ENCODE data around the gene GPR153.

GPR153 gene

GRCh38 chr1:6202256-6202655 is 58.6 kb downstream of the GPR153 start:
- DNase-seq (ENCODE audit: low read depth in 2 of 2): no peak

GRCh38 chr1:6200188-6200809 is 60.6 kb downstream of the GPR153 start:
- no peak for DNase-seq (ENCODE audit: low read depth in 2 of 2)

DNA sequence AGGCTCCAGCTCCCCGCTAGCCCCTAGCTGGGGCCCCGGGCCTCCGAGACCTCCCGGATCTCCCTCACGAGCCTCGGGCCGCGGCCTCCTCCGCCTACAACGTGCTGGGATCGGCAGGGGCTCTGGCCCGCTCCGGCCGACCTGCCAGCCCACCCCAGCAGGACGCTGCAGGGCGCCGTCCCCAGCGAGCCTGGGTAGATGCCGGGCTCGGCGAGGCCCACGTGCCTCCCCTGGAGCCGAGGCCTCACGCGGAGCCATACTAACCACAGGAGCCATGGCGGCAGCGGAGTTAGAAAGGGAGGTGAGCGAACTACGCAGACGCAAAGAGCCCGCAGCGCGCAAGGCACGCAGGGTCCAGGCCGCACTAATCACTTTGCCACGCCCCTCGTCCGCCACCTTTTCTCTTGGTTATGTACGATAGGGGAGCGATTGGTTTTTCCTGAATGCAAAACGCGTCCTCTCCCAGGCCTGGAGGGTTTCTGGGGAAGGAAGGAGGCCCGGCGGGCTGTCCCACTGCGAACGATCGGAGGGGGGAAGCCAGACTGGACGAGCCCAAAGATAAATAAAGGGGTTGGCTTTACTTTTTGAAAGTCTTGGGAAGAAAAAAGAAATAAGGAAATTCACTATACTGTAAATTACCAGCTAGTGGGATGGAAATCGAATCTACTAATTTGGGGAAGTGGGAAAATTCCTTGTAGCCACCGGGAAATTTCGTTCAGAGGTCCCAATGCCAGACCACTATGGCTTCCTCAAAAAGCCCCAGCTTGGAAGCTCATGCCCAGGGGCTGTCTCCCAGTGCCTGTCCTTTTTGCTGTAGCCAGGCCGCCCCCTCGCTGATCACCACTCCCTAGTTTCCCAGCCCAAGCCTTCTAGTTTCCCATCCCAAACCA is 61.4 kb downstream of the GPR153 start, which contains the start of gene RPL22:
RPL22 (minus strand) TSS at position 298 of the 890 bp plus-strand sequence; CDS start at position 276, 22 bp downstream.
- DNase-seq (ENCODE audit: low read depth in 2 of 2): peak; percentile 91 to 95

DNA sequence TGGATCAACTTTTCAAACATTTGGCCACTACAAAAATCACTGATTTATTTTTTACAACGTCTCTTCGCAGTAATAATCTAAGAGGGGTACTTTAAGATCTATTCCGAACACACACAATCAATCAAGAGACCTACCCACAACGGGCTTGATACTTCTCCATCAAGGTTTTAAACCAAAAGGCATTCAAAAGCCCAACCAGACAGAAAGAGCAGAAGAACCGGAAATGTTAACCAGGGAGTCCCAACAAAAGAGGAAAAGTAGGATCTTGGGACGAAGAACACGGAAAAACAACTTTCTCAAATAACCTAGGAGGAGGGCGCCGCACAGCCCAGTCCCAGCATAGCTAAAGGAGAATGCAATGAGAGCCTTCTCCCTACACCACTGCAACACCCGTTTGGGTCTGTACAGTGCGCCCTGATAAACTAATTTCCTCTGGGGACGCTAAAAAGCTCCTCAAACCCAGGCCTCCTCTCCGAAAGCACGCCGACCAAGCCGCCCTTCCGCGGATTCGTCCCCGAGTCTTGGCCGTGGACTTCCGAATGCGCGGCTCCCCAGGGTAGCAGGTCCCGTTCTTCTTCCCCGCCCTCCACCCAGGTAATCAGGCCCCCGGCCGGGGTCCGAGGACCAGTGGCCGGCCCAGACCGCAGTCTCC is 62.1 kb downstream of the GPR153 start:
- DNase-seq (ENCODE audit: low read depth in 2 of 2): no peak

DNA sequence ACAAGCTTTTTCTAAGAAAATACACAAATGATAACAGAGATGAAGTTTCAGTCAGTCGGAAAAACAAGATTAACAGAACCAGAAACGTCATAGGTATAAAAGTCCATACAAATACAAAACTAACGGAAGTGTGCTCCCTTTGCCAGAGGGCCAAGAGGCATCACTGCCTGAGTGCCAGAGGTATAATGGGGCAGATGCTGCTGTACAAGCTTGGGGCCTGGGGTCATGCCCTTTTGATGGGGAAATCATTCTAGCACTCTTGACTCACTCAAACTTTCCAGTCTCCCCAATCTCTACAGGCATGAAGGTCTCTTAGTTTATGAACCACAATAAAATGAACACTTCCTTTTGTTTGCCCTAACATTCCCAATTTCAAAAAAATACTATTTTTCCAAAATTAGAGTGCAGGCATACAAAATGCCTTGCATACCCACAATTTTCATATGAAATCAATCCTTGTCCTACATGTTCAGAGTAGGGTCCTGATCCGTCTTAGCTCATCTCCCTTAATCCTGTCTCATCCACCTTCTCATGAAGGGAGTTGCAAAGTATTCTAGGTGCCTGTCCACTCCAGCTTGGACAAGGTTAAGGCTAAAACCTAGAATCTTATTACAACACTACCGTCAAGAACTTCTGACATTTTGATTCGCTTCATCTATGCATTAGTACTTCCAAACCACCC is 63.0 kb downstream of the GPR153 start:
- no peak for DNase-seq (ENCODE audit: low read depth in 2 of 2)

All from stimulated activated CD8-positive, alpha-beta memory T cell treated with anti-CD3 and anti-CD28 coated beads, Interleukin-2, amount 100 ng/mL, for 1 hour (primary cell).